Breast epithelium (tissue), 3 donors: ENCODE measurements around the gene SLC26A2.
A peak's percentile ranks its signal among the peaks of the same experiment; 100 is the strongest.

ENCODE experiments used
- CTCF ChIP-seq, 3 donors: fragments of 450-650 bp; IDR thresholded peaks; one replicate each; pipeline ENCODE4 v1.5.1; 2016 to 2017; ENCODE audit warnings: antibody characterized with exemption in 3 of 3, mild to moderate bottlenecking in 3 of 3, moderate library complexity in 3 of 3
- POLR2A ChIP-seq: fragments of 450-650 bp; IDR thresholded peaks from one replicate; pipeline ENCODE4 v1.6.1; 2016; ENCODE audit warnings: antibody characterized with exemption, mild to moderate bottlenecking, moderate library complexity
- POLR2AphosphoS5 ChIP-seq, 3 donors: sonication (generic); formaldehyde crosslinking; IDR thresholded peaks; one replicate each; pipeline ENCODE4 v1.6.1; 2017; ENCODE audit warnings: antibody characterized with exemption in 3 of 3

GRCh38 chr5:150000256-150000989 is 39.9 kb downstream of the SLC26A2 start, which contains the start of the genes HMGXB3 and TIGD6:
- peak in 1 of 3 donors; percentile 16 for TF ChIP-seq CTCF (IDR thresholded peaks at IDR 0.05)
- peak; percentile 38 for TF ChIP-seq POLR2A
- peak; percentile 79 to 94 (median 89) for TF ChIP-seq POLR2AphosphoS5 (IDR thresholded peaks at IDR 0.05)
